HepG2 (cell line): ENCODE data around the gene MKS1. TPM values are rescaled to one million over a fixed set of nuclear protein-coding genes. Genes with fewer than 3 reads are reported as not detected.

Experiments
- CTCF ChIP-seq: sonication (generic); formaldehyde crosslinking; IDR thresholded peaks from 2 replicates; pipeline ENCODE4 v1.5.0; 2020; ENCODE audit warnings: mild to moderate bottlenecking, missing genetic modification reagents, moderate library complexity
- DR1 ChIP-seq: sonication (generic); formaldehyde crosslinking; IDR thresholded peaks from 2 replicates; pipeline ENCODE4 v1.8.0; 2021; ENCODE audit warnings: mild to moderate bottlenecking, missing genetic modification reagents, inconsistent platforms
- E2F2 ChIP-seq: sonication (generic); formaldehyde crosslinking; IDR thresholded peaks from 2 replicates; pipeline ENCODE4 v1.4.0; 2020; ENCODE audit warnings: missing genetic modification reagents, borderline replicate concordance
- ERF ChIP-seq: IDR thresholded peaks from 2 replicates; pipeline ENCODE4 v1.6.1; 2018; ENCODE audit warnings: missing biosample characterization, missing genetic modification reagents
- FOSL1 ChIP-seq: sonication (generic); formaldehyde crosslinking; IDR thresholded peaks from 2 replicates; pipeline ENCODE4 v1.9.0; 2021; ENCODE audit warnings: missing genetic modification reagents, borderline replicate concordance
- HNRNPLL ChIP-seq: fragments of 200-400 bp; formaldehyde crosslinking; IDR thresholded peaks from 2 replicates; pipeline ENCODE4 v1.6.1; 2017; ENCODE audit warnings: mild to moderate bottlenecking, low read depth, low read length; ENCODE audit not compliant: poor library complexity, severe bottlenecking
- NONO ChIP-seq, 2 experiments: fragments of 450-650 bp in 1 of 2; sonication (generic) in 1 of 2; formaldehyde crosslinking in 1 of 2; IDR thresholded peaks in 1 of 2; conservative IDR thresholded peaks in 1 of 2; 2 replicates each; pipeline versions ENCODE4 v1.6.1 to v1.8.0; 2017 to 2022; ENCODE audit warnings: mild to moderate bottlenecking in 1 of 2, missing genetic modification reagents in 1 of 2, moderate library complexity in 1 of 2
- PHF20 ChIP-seq: sonication (generic); formaldehyde crosslinking; IDR thresholded peaks from 2 replicates; pipeline ENCODE4 v1.5.0; 2020; ENCODE audit warnings: mild to moderate bottlenecking, missing genetic modification reagents
- PRDM4 ChIP-seq: sonication (generic); formaldehyde crosslinking; IDR thresholded peaks from 2 replicates; pipeline ENCODE4 v1.9.0; 2021; ENCODE audit warnings: missing genetic modification reagents, borderline replicate concordance
- SATB2 ChIP-seq: sonication (generic); formaldehyde crosslinking; IDR thresholded peaks from 2 replicates; pipeline ENCODE4 v1.5.0; 2020; ENCODE audit warnings: missing genetic modification reagents
- TEF ChIP-seq: sonication (generic); formaldehyde crosslinking; IDR thresholded peaks from 2 replicates; pipeline ENCODE4 v1.5.0; 2020; ENCODE audit warnings: missing genetic modification reagents
- ZBTB49 ChIP-seq: sonication (generic); formaldehyde crosslinking; IDR thresholded peaks from 2 replicates; pipeline ENCODE4 v1.4.0; 2020; ENCODE audit warnings: missing genetic modification reagents, borderline replicate concordance
- ZFP37 ChIP-seq: sonication (generic); formaldehyde crosslinking; IDR thresholded peaks from 2 replicates; pipeline ENCODE4 v1.4.0; 2020; ENCODE audit warnings: missing genetic modification reagents, borderline replicate concordance
- ZNF276 ChIP-seq: sonication (generic); formaldehyde crosslinking; IDR thresholded peaks from 2 replicates; pipeline ENCODE4 v1.4.0; 2020; ENCODE audit warnings: mild to moderate bottlenecking, low read depth, missing genetic modification reagents
- ZNF337 ChIP-seq: sonication (generic); formaldehyde crosslinking; IDR thresholded peaks from 2 replicates; pipeline ENCODE4 v1.5.1; 2020; ENCODE audit warnings: missing genetic modification reagents, low read depth, mild to moderate bottlenecking, borderline replicate concordance
- ZSCAN20 ChIP-seq: sonication (generic); formaldehyde crosslinking; IDR thresholded peaks from 2 replicates; pipeline ENCODE4 v1.4.0; 2020; ENCODE audit warnings: missing genetic modification reagents, mild to moderate bottlenecking, borderline replicate concordance
- ZSCAN21 ChIP-seq: sonication (generic); formaldehyde crosslinking; IDR thresholded peaks from 2 replicates; pipeline ENCODE4 v1.8.0; 2022; ENCODE audit warnings: mild to moderate bottlenecking, missing genetic modification reagents, moderate library complexity, borderline replicate concordance
- polyA plus RNA-seq, 8 experiments: library from polyadenylated mRNA; depleted of rRNA in 3 of 8; stranded (reverse) in 7 of 8; unstranded in 1 of 8; fragments of >200 nt; fragmentation: Illumina TruSeq in 4 of 8; extraction: Trizol in 4 of 8; gene quantifications; 2 replicates each; pipeline versions ENCODE4 v1.2.1 to v1.2.3, GENCODE V29; 2011 to 2016; ENCODE audit warnings: low read depth in 4 of 8, missing spikeins in 1 of 8, mixed read lengths in 1 of 8; ENCODE audit not compliant: insufficient read depth in 1 of 8
- total RNA-seq, 5 experiments: library from RNA; depleted of rRNA; stranded (reverse); fragments of >200 nt; fragmentation: Illumina TruSeq; extraction: Trizol; gene quantifications; 2 replicates each; pipeline ENCODE4 v1.2.3, GENCODE V29; 2016; ENCODE audit warnings: low read depth in 1 of 5

MKS1 gene
- total and polyA plus RNA-seq, 2 of the 13 experiments (the other 11 are each of a cell fraction or from before 2014, with no cell fraction given): 16.1 to 26.3 TPM

GRCh38 chr17:58250344-58251011 is 31.4 kb upstream of the MKS1 start (continued):
- TF ChIP-seq NONO (IDR thresholded peaks at IDR 0.05) (no peak), NONO (CRISPR knock-in tag; conservative IDR thresholded peaks at IDR 0.05) (no peak), ZNF337 (CRISPR knock-in tag) (no peak), ZSCAN21 (CRISPR knock-in tag) (peak; percentile 37), PHF20 (CRISPR knock-in tag) (no peak), ZFP37 (CRISPR knock-in tag) (no peak), TEF (CRISPR knock-in tag) (no peak), ZSCAN20 (CRISPR knock-in tag) (no peak), HNRNPLL (no peak), CTCF (CRISPR knock-in tag) (no peak), E2F2 (CRISPR knock-in tag) (no peak), ERF (CRISPR knock-in tag) (no peak), PRDM4 (CRISPR knock-in tag) (no peak), SATB2 (no peak), ZBTB49 (CRISPR knock-in tag) (no peak), DR1 (CRISPR knock-in tag) (no peak), FOSL1 (no peak), ZNF276 (CRISPR knock-in tag) (0 out of 2 replicates have a peak, but pooled peaks have one; percentile 28)
